ENCODE results near the gene CADM1.

Gene CADM1

DNA sequence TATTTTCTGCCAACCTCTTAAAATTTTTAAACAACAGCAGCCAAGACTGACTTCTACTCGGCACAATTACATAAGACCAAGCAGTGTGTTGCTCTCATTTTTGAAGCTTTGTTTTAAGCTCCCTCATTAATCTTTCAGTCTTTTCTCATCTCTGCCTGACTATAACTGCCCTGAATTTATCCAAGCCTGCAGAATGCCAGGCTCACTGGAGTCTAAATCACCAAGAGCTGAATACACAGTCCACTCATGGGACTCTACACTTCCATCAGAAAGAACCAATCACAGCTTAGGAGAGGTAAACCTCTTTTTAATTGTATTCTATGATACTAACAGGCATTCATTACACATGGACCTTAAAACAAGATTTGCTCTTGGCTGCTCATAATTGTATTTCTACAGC is 178.7 kb downstream of the CADM1 start:
- H3K4me3 ChIP-seq (ENCODE audit: low read depth, low read length): no peak overlapping the region

DNA sequence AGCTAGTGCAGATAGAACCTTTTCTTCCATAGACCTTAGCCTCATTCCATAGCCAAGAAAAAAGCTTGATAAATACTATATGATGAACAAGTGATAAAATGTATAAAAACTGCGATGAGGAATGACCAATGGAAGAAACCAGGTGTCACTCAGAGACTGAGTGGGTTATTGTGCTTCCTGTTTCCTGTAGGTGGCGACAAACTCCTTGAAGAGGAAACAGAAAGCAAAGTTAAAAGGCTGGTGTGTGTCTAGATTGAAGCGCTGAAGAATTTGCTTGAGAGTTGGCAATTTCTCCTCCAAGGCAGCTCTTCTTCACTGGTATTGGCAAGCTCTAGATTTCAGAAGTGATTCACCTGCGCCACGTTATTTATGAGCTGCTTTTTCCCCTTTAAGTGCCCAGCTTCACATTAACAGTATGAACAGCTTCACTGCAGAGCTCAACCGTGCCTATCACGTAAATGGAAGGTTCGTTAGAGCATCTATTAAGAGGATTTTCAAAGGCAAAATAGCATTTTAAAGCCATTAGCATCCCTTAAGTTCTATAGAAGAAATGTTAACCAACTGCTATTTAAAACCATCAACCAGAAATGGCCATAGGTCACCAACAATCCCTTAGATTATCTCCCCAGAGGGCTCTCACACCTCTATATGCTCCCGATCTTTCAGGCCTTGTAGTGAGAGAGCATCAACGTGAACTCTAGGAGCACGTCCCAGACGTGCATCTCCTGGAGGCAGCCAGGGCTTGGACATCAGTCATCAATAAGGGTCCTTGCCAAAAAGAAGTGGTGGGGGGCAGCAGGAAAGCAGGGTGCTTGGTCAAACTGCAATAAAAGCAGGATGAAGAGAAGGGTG is 179.4 kb downstream of the CADM1 start:
- H3K4me3 ChIP-seq (ENCODE audit: low read depth, low read length): no peak overlapping the region

DNA sequence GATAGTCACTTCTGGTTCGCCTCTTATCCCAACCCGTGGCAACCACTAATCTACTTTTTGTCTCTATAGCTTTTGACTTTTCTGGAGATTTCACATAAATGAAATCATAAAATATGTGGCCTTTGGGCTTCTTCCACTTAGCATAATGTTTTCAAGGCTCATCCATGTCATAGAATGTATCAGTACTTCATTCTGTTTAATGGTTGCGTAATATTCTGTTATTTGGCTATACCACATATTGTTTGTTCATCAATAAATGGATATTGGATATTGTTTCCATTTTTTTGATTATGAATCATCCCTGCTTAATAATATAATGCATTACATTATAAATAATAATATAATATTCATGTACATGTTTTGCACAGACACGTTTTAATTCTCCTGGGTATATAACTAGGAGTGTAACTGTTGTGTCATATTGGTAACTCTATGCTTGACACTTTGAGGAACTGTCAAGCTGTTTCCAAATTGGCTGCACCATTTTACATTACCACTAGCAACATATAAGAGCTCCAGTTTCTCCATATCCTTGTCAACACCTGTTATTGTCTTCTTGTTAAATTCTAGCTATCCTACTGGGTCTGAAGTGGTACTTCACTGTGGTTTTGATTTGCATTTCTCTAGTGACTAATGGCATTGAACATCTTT is 181.5 kb downstream of the CADM1 start:
- no peak overlapping the region for H3K4me3 ChIP-seq (ENCODE audit: low read depth, low read length)

DNA sequence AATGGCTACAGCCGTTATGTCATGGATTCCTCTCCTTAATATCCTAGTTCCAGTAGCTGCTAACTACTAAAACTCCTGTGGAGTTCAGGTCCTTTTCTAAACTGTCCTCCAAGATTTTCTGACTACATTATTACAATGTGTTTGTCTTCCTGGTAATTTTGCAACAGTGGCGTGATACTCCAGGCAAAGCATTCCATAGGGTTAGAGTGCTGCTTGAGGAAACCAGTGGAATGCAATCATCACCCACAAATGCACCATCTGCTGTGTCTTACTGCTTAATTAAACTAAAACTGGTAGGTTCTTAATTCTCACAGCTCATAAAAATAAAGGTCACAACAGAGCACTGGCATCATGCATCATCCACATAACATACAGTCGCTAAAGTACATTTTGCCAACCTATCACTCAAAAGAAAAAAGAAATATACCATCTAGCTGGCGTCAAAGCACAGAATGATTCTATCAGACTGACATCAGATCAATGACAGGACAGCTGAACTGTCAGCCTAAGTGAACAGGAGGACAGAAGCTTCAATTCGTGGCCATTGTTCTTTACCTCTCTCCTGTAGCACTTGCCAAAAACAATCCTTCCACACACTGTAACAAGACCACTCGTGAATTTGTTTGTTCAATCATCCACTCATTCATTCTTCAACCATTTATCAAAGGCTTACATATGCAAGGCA is 182.5 kb downstream of the CADM1 start:
- no peak overlapping the region for H3K4me3 ChIP-seq (ENCODE audit: low read depth, low read length)

DNA sequence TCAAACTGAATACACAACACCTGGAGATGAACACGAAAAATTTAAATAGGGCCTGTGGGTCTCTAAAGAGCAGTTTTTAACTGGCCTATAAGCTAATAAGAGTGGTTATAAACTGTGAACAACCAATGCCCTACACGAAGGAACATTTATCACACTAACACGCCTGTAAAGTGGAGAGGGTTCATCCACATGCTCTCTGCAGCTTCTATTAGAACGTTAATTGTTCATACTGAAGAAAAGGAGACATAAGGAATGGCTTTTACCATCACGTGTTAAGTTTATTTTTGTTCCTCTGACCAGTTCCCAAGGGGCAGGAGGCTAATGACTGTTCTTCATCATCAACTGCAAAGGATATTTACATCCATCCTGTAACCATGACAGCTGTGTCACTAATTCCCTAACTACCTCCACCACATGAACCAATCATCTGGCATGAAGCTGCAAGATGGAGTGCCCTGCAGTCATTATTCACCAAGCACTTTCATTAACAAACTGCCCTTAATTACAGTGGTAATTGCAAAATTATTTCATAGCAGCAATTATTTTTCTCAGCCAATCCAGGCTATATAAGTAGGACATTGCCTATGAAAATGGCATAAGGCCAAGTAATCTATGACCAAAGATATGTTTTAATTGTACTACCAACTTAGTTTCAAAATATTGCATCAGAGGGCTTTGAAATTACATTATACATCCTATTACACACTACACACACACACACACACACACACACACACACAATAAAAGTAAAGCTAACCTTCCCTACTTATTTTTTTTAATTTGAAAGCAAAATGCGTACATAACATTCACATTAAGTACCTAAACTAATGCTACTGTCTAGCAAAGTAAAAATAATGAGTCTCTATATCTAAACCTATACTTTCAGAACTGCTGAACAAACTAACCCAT is 186.7 kb downstream of the CADM1 start:
- H3K4me3 ChIP-seq (ENCODE audit: low read depth, low read length): no peak overlapping the region

DNA sequence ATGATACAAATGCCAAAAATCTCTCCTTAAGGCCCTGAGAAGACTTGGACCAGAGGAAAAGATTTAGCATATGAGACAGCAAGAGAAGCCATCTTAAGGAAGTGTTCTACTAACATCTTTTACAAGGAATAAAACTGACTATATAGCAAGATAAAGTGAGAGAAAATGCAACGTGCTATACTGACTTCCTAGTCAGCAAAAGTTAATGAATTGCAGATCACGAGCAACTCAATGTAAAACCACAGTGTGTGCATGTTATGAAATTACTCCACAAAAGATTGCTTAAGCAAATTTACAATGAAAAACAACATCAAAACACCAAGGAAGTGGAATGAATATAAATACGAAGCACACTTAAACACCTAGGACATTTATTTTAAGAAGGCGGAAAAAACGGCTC is 187.5 kb downstream of the CADM1 start:
- no peak overlapping the region for H3K4me3 ChIP-seq (ENCODE audit: low read depth, low read length)

DNA sequence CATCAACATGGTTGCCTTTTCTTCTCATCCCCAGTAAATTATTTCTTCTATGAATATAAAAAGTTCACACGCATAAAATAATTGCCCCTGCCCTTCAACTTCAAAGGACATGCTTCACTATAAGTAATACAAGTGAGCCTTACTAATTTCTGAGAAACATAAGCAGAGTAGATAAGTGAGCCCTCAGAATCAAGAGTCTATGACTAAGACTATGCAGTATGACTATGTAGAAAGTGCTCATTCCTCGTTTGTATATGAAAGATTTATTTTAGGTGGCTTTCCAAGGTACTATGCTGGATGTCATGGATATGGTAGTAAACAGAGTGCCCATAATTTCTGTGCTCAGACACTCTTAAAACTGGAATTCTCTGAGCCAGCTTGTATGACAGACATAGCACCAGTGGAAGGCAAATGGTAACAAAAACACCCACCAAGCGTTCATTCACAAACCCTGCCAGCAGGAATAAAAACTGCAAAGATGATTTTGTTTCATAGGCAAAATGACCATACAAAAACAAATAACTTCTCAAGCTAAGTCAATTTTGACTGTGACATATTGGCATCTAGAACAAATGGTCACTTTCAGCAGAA is 189.8 kb downstream of the CADM1 start:
- no peak overlapping the region for H3K4me3 ChIP-seq (ENCODE audit: low read depth, low read length)

DNA sequence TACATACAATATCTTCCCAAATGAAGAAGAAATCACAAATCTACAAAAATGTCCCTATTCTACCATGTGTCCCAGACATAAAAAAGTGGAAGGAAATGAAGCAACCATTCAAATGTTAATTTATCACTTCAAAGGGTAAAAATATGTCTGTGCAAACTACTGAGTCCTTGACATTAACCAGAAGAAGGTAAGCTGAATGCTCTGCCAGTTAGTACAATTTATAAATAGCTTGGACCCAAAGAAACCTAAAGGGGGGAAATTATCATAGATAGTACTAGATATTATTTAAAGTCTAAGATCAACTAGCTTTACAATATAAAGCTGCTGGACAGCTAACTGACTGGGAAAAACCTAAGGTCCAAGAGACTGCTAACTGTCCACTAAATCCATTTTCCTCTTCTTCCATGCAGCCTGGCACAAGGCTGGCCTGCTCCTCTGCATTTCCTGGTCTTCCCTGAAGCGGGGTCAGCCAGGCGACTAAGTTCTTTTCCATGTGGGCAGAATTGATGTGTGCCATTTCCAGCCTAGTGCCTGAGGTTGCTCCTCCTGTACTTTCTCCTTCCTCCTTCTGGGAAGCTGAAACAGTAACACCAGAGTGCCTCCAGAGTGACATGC is 190.9 kb downstream of the CADM1 start:
- no peak overlapping the region for H3K4me3 ChIP-seq (ENCODE audit: low read depth, low read length)

DNA sequence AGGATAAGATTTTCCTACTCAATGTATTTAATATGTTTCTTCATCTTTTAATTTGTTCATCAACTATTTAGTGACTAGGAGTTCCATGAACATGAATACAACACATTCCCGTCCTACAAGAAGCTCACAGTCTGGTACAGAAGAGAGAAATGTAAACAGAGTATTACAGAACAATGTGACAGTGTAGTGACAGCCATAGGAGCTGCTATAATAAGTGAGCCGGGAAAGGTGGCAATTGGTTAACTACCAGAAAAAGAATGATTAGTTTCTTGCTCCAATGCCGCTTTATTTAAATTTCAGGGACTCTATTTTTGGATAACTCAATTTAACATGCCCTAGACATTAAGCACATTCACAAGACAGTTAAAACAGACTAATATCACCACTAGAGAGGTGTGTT is 192.3 kb downstream of the CADM1 start:
- no peak overlapping the region for H3K4me3 ChIP-seq (ENCODE audit: low read depth, low read length)

DNA sequence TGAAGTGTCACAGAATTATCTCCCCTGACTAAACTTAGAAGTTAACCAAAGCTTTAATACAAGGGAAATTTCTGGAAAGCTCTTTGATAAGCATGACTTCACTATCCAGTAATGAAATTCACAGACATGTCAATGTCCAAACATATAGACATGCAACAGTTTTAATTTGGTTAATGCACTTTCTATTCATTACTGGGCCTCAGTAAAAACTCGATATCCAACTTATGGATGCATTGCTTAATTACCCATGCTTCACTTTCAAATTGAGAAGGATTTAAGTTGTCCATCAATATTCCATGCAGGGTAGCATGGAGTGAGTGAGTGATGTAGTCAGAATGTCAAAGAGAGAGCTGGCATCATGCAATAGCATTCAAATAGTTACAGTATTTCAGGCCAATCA is 197.5 kb downstream of the CADM1 start:
- no peak overlapping the region for H3K4me3 ChIP-seq (ENCODE audit: low read depth, low read length)

DNA sequence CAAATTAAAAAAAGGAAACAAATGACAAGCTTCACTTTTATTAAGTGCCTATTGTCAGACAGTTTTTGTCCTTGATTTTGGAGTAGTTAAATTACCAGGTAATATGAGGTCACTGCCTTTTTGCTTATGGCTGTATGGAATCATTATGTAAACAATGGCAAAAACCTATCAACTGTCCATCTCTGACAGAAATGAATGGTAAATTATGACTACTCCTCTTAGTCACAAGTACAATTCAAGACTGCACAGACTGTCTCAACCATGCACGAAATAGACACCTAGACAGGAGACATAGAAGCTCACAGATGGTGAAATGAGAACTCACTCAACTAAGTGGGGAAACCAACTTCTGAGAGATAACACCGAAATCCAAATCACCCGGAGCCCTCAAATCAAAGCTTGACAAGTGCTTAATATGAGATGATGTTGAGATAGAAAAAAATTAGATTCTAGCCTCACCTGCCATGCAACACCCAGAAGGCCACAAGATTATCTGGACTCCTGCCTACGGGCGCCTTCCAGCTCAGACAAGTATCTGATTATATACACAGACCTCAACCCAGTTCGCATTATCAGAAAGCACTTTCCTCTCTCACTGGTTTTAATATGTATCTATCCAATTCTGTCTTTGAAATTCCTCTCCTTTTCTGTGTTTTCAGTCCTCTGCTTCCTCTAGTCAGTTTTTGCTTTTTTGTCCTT is 199.3 kb downstream of the CADM1 start:
- no peak overlapping the region for H3K4me3 ChIP-seq (ENCODE audit: low read depth, low read length)

DNA sequence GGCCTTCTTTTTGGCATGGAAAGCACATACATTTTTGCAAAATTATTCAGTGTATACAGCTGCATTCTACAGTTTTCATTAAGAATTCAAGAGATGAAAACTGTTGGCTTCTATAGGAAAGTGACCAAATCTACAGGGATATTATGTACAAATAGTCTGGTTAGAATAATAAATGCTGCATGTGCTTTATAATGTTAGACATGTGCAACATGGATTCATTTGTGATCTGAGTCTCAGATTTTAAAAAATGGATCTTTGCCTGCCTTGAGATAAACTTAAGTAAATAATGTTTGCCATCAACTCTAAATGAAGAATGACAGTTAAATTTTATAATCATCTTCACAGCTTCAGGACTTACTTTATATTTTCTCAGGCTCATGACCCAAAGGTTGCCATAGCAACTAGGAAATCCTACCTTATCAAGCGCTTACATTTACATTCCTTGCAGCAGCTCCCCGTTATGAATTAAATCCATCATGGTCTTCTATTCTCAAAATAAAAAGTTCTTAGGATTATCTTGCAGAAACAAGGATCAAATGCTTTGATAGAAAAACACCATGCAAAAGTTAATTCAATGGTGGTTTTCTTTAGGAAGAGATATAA is 200.2 kb downstream of the CADM1 start:
- no peak overlapping the region for H3K4me3 ChIP-seq (ENCODE audit: low read depth, low read length)

DNA sequence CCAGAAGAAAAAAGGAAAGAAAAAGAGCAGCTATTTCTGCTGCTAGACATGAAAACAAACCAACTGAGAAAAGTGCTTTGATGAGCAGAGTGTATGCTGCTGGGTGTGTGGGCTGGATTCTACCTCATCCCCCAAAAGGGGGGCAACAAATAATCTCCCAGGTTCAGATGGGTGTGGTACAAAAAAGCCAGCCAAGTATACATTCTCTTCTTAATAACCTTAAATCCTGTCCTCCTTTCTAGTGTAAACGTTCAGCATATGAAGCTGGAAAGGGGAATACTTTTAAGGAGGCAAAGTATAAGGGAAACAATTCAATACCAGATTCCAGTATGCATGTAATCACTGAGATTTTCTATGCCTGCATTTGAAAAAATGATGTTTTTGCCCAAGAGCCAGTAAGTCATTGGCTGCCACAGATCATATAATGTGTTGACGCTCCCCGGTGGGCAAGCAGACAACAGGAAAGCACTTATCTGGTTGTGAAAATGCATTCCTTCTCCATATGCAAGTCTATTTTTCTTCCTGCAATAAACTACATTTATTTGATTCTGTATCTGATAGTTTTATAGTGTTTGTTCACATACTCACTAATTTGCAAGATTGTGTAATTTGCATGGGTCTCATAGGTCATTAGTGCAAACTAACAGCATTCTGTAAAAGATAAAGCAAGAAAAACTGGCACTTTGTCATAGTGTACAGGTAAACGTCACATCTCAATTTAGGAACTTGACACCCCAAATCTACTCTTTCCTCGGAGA is 201.1 kb downstream of the CADM1 start:
- no peak overlapping the region for H3K4me3 ChIP-seq (ENCODE audit: low read depth, low read length)

DNA sequence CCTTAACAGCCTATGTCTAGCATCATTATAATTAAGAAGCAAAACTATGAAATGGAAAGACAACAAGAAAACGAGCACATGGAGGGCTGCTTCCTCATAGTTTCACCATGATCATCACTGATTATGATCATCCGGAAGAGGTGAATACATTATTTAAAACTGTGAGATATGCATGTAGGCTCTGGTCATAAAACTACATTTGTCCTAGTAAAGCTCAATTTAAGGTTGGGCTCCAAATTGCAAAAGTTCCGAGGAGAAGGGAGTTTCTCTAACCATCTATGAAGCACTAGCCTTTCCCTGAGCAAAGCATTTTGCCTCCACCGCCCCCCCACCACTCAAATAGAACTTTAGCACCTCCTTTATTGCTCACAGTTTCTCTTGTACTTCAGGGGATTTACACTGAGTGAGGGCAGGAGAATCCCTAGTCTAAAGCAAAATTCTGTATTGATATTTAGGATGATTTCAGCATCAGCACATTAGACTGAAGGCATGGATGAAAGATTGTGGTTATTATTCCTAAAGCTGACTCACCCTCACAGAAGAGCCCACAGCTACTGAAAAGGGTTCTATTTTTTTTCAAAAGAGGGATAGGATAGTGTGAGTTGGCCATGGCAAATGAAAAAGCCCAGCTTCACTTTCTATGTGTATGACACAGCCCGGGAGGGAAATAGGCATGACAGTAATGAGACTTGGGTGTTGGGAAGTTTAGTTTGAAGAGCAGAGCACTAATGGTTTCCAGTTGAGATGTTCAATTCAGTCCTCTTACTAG is 203.4 kb downstream of the CADM1 start:
- no peak overlapping the region for H3K4me3 ChIP-seq (ENCODE audit: low read depth, low read length)

DNA sequence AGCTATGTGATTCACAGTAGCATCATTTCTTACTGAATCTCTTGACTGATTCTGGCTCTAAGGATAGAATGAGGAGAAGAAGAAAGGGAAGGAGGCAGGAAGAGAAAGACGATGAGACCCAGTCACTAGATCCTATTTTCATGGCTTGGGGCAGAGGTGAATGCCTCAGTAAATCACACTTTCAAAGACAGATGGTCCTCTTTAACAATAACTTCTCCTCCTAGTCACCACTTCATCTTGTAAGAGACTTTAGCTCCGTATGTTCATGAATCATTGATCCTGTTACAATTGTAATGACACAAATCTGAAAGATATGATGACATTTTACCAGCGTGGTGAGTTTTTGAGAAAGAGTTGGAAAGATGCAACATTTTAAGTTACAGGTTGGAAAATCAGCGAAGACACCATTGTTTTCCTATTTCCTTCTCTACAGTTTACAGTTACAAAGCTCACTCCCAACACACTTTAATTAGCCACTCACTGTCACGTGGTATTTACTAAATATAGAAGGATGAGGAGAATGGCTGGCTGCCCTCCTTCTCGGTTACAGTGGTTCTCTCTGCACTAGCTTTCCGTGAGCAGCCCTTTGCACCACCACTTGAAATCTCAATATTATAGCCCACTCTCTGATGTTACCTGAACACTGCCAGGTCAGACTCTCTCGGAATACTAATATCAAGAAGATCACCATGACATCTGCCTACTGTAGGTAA is 205.8 kb downstream of the CADM1 start:
- no peak overlapping the region for H3K4me3 ChIP-seq (ENCODE audit: low read depth, low read length)

DNA sequence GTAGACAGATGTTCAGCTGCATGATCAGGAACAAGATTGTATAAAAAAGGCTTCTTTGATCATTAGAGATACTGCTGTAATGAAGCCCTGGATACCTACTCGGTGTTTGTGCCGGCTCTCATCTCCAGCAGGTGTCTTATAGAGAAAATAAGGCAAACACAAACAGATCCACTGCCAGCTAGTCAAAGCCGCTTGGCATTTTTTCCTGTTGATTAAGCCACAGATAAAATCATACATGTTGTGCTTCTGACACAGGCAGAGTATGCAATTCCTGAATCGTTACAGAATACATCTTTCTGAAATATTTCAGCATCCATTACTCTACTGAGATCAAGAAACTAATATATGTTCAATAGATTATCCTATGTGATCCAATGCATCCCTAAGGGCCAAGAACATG is 206.9 kb downstream of the CADM1 start:
- H3K4me3 ChIP-seq (ENCODE audit: low read depth, low read length): no peak overlapping the region

DNA sequence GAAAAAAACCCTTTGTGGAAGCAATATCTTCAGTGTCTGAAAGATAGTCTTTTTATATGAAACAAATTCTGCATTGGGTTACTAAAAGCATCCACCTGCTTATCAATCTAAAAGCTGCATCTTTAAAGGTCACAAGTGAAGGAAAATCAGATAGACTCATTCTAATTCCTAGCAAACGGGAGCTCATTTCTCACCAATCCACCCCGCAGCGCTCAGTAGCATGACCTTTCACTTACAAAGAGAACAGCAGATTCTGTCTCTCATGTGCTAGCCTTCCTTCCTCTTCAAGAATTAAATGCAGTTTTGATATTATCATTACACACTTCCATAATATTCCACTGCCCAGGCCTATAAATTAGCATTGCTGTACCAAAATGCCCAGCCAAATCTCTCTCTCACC is 212.9 kb downstream of the CADM1 start:
- no peak overlapping the region for H3K4me3 ChIP-seq (ENCODE audit: low read depth, low read length)
